ENCODE data around the gene NPM3. TPM values are rescaled to one million over a fixed set of nuclear protein-coding genes. Genes with fewer than 3 reads are reported as not detected.

Gene NPM3
- total and polyA plus RNA-seq, 2 of the 13 experiments (the other 11 are each of a cell fraction or from before 2014, with no cell fraction given): 47.6 to 129 TPM

DNA sequence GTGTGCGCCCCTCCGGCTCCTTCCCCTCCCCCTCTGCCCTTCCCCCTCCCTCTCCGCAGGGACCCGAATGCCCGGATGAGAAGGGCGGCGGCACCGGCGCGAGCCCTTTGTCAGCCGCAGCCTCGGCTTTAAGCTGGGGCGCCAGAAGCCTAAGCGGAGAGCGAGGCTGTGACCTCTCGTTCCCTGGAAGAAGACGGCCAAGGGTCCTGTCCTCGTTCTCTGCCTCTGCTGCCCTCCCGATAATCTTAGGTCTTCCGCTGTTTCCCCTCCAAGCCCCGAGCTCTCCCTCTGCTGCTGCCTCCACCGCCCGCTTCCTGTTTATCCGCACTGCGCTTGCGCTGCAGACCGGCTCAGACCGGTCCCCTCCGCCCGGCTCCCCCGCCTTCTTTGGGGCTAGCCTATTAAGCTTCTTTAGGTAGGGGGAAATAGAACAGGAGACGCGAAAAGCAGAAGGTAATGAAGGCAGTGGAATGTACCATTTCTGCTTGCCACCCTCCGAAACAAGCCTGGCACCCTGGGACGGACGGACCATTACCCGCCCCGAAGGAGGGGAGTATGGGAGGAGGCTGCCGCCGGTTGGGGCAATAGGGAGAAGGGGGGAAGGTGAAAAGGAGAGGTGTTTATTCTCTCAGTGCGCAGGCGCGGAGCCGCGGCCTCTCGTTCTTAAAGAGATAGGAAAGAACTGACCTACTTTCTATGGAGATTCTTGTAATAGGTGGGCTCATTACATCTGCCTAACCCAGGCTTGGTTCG lies 35.0 kb upstream of the NPM3 start, which contains the start of gene OGA (continued):
- TF ChIP-seq, protein P1, sequence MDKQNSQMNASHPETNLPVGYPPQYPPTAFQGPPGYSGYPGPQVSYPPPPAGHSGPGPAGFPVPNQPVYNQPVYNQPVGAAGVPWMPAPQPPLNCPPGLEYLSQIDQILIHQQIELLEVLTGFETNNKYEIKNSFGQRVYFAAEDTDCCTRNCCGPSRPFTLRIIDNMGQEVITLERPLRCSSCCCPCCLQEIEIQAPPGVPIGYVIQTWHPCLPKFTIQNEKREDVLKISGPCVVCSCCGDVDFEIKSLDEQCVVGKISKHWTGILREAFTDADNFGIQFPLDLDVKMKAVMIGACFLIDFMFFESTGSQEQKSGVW (CRISPR knock-in tag; IDR thresholded peaks at IDR 0.05; ENCODE audit: borderline replicate concordance): no peak
- TF ChIP-seq ATRX (CRISPR knock-in tag; IDR thresholded peaks at IDR 0.05; ENCODE audit: borderline replicate concordance) (no peak), RAD21 (CRISPR knock-in tag; IDR thresholded peaks at IDR 0.05) (peak; percentile 23; the same call in 1 of the 2 replicates), ZFP36L1 (CRISPR knock-in tag; IDR thresholded peaks at IDR 0.05) (no peak), ZNF589 (CRISPR knock-in tag; conservative IDR thresholded peaks at IDR 0.05) (no peak), ZNF891 (CRISPR knock-in tag; IDR thresholded peaks at IDR 0.05) (no peak), ELF3 (CRISPR knock-in tag; IDR thresholded peaks at IDR 0.05) (peak; percentile 48; the same call in 1 of the 2 replicates), NR2F2 (IDR thresholded peaks at IDR 0.05; ENCODE audit: borderline replicate concordance, low read depth) (peak; percentile 41; the same call in 1 of the 2 replicates), HES4 (CRISPR knock-in tag; IDR thresholded peaks at IDR 0.05; ENCODE audit: borderline replicate concordance) (no peak), NR2F1 (CRISPR knock-in tag; IDR thresholded peaks at IDR 0.05) (no peak), ZMYM2 (CRISPR knock-in tag; IDR thresholded peaks at IDR 0.05) (no peak), ZNF605 (CRISPR knock-in tag; IDR thresholded peaks at IDR 0.05) (peak; percentile 76; the same call in 1 of the 2 replicates), ELF1 (CRISPR knock-in tag; IDR thresholded peaks at IDR 0.05) (peak; percentile 87), FOXM1 (CRISPR knock-in tag; IDR thresholded peaks at IDR 0.05) (no peak)
- TF ChIP-seq, protein P2, sequence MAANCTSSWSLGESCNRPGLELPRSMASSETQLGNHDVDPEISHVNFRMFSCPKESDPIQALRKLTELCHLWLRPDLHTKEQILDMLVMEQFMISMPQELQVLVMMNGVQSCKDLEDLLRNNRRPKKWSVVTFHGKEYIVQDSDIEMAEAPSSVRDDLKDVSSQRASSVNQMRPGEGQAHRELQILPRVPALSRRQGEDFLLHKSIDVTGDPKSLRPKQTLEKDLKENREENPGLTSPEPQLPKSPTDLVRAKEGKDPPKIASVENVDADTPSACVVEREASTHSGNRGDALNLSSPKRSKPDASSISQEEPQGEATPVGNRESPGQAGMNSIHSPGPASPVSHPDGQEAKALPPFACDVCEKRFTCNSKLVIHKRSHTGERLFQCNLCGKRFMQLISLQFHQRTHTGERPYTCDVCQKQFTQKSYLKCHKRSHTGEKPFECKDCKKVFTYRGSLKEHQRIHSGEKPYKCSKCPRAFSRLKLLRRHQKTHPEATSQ (CRISPR knock-in tag; IDR thresholded peaks at IDR 0.05; ENCODE audit: borderline replicate concordance): 0 out of 2 replicates have a peak, but pooled peaks have one; percentile 32
- TF ChIP-seq, protein P3, sequence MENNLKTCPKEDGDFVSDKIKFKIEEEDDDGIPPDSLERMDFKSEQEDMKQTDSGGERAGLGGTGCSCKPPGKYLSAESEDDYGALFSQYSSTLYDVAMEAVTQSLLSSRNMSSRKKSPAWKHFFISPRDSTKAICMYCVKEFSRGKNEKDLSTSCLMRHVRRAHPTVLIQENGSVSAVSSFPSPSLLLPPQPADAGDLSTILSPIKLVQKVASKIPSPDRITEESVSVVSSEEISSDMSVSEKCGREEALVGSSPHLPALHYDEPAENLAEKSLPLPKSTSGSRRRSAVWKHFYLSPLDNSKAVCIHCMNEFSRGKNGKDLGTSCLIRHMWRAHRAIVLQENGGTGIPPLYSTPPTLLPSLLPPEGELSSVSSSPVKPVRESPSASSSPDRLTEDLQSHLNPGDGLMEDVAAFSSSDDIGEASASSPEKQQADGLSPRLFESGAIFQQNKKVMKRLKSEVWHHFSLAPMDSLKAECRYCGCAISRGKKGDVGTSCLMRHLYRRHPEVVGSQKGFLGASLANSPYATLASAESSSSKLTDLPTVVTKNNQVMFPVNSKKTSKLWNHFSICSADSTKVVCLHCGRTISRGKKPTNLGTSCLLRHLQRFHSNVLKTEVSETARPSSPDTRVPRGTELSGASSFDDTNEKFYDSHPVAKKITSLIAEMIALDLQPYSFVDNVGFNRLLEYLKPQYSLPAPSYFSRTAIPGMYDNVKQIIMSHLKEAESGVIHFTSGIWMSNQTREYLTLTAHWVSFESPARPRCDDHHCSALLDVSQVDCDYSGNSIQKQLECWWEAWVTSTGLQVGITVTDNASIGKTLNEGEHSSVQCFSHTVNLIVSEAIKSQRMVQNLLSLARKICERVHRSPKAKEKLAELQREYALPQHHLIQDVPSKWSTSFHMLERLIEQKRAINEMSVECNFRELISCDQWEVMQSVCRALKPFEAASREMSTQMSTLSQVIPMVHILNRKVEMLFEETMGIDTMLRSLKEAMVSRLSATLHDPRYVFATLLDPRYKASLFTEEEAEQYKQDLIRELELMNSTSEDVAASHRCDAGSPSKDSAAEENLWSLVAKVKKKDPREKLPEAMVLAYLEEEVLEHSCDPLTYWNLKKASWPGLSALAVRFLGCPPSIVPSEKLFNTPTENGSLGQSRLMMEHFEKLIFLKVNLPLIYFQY (CRISPR knock-in tag; IDR thresholded peaks at IDR 0.05; ENCODE audit: borderline replicate concordance): no peak
- TF ChIP-seq, protein P4, sequence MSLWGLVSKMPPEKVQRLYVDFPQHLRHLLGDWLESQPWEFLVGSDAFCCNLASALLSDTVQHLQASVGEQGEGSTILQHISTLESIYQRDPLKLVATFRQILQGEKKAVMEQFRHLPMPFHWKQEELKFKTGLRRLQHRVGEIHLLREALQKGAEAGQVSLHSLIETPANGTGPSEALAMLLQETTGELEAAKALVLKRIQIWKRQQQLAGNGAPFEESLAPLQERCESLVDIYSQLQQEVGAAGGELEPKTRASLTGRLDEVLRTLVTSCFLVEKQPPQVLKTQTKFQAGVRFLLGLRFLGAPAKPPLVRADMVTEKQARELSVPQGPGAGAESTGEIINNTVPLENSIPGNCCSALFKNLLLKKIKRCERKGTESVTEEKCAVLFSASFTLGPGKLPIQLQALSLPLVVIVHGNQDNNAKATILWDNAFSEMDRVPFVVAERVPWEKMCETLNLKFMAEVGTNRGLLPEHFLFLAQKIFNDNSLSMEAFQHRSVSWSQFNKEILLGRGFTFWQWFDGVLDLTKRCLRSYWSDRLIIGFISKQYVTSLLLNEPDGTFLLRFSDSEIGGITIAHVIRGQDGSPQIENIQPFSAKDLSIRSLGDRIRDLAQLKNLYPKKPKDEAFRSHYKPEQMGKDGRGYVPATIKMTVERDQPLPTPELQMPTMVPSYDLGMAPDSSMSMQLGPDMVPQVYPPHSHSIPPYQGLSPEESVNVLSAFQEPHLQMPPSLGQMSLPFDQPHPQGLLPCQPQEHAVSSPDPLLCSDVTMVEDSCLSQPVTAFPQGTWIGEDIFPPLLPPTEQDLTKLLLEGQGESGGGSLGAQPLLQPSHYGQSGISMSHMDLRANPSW (CRISPR knock-in tag; IDR thresholded peaks at IDR 0.05; ENCODE audit: borderline replicate concordance): no peak
- TF ChIP-seq, protein P5, sequence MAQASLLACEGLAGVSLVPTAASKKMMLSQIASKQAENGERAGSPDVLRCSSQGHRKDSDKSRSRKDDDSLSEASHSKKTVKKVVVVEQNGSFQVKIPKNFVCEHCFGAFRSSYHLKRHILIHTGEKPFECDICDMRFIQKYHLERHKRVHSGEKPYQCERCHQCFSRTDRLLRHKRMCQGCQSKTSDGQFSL (CRISPR knock-in tag; IDR thresholded peaks at IDR 0.05): no peak; the same call in 1 of the 2 replicates

All from HepG2 (cell line).